ENCODE data around the gene STXBP5.
"Not testable (repeated sequence)": the region's sequence is repeated elsewhere in the genome, so short reads cannot be mapped to it uniquely, and the experiment has no call there.

STXBP5 gene

GRCh38 chr6:147248859-147249258 is 44.6 kb downstream of the STXBP5 start:
- no peak overlapping the region for H3K4me2 ChIP-seq (ENCODE audit: low read length)

GRCh38 chr6:147251072-147251471 is 46.9 kb downstream of the STXBP5 start:
- no peaks in the 10 kb centered on the region for H3K9me2 ChIP-seq (replicated peaks; ENCODE audit: control insufficient read depth, low read length)

More at GRCh38 chr6:147248859-147249258, 44.6 kb downstream of the STXBP5 start:
- no peaks in the 10 kb centered on the region for H3F3A ChIP-seq (ENCODE audit: control insufficient read depth, insufficient read depth)
- no peaks in the 10 kb centered on the region for H3K9me2 ChIP-seq (replicated peaks; ENCODE audit: control insufficient read depth, low read length)
- H3K27ac ChIP-seq (ENCODE audit: low read depth, low read length) = no peak overlapping the region
- peaks cover 6% of the 10 kb centered on the region; the same call in 1 of the 2 replicates for H3K36me3 ChIP-seq (ENCODE audit: control insufficient read depth, low read length)
- H3K4me1 ChIP-seq (ENCODE audit: control insufficient read depth, low read length) = no peaks in the 10 kb centered on the region
- no peaks in the 10 kb centered on the region for H3K79me2 ChIP-seq (ENCODE audit: control insufficient read depth, low read length)
- TF ChIP-seq CTCF (IDR thresholded peaks at IDR 0.05; ENCODE audit: low read depth, low read length, poor library complexity, severe bottlenecking) (no peak), EZH2phosphoT487 (IDR thresholded peaks at IDR 0.05; ENCODE audit: borderline replicate concordance, low read length) (no peak)
- no peaks in the 10 kb centered on the region for H3K27me3 ChIP-seq (ENCODE audit: control insufficient read depth, low read length)
- H3K4me3 ChIP-seq (ENCODE audit: low read length) = no peak overlapping the region
- H3K9me3 ChIP-seq (ENCODE audit: control insufficient read depth, insufficient read depth, low read length) = no peaks in the 10 kb centered on the region
- H4K20me1 ChIP-seq (ENCODE audit: control insufficient read depth, insufficient read depth, low read depth, low read length) = no peaks in the 10 kb centered on the region

GRCh38 chr6:147254929-147255473 is 50.8 kb downstream of the STXBP5 start:
- H3K79me2 ChIP-seq (ENCODE audit: control insufficient read depth, low read length); H4K20me1 ChIP-seq (ENCODE audit: control insufficient read depth, insufficient read depth, low read depth, low read length); H3K36me3 ChIP-seq (ENCODE audit: control insufficient read depth, low read length); H3K9me2 ChIP-seq (replicated peaks; ENCODE audit: control insufficient read depth, low read length); H3K4me1 ChIP-seq (ENCODE audit: control insufficient read depth, low read length); H3K9me3 ChIP-seq (ENCODE audit: control insufficient read depth, insufficient read depth, low read length); H3K4me3 ChIP-seq (ENCODE audit: low read length); H3K27me3 ChIP-seq (ENCODE audit: control insufficient read depth, low read length); H3K27ac ChIP-seq (ENCODE audit: low read depth, low read length); H3K4me2 ChIP-seq (ENCODE audit: low read length); H3F3A ChIP-seq (ENCODE audit: control insufficient read depth, insufficient read depth): not testable (repeated sequence)

More at GRCh38 chr6:147251072-147251471, 46.9 kb downstream of the STXBP5 start:
- no peak overlapping the region for H3K27ac ChIP-seq (ENCODE audit: low read depth, low read length)
- no peaks in the 10 kb centered on the region for H3F3A ChIP-seq (ENCODE audit: control insufficient read depth, insufficient read depth)
- H3K79me2 ChIP-seq (ENCODE audit: control insufficient read depth, low read length) = no peaks in the 10 kb centered on the region
- H3K27me3 ChIP-seq (ENCODE audit: control insufficient read depth, low read length) = no peaks in the 10 kb centered on the region
- H3K4me2 ChIP-seq (ENCODE audit: low read length) = no peak overlapping the region
- no peak overlapping the region for H3K4me3 ChIP-seq (ENCODE audit: low read length)
- no peaks in the 10 kb centered on the region for H3K9me3 ChIP-seq (ENCODE audit: control insufficient read depth, insufficient read depth, low read length)
- H3K36me3 ChIP-seq (ENCODE audit: control insufficient read depth, low read length) = peaks cover 6% of the 10 kb centered on the region; the same call in 1 of the 2 replicates
- H3K4me1 ChIP-seq (ENCODE audit: control insufficient read depth, low read length) = no peaks in the 10 kb centered on the region
- H4K20me1 ChIP-seq (ENCODE audit: control insufficient read depth, insufficient read depth, low read depth, low read length) = no peaks in the 10 kb centered on the region
- TF ChIP-seq CTCF (IDR thresholded peaks at IDR 0.05; ENCODE audit: low read depth, low read length, poor library complexity, severe bottlenecking) (no peak), EZH2phosphoT487 (IDR thresholded peaks at IDR 0.05; ENCODE audit: borderline replicate concordance, low read length) (no peak)

GRCh38 chr6:147255948-147256674 is 51.9 kb downstream of the STXBP5 start:
- no peaks in the 10 kb centered on the region for H3K9me3 ChIP-seq (ENCODE audit: control insufficient read depth, insufficient read depth, low read length)
- H3K4me3 ChIP-seq (ENCODE audit: low read length) = no peak overlapping the region
- no peaks in the 10 kb centered on the region for H3K27me3 ChIP-seq (ENCODE audit: control insufficient read depth, low read length)
- H3K9me2 ChIP-seq (replicated peaks; ENCODE audit: control insufficient read depth, low read length) = no peaks in the 10 kb centered on the region
- no peak for TF ChIP-seq CTCF (IDR thresholded peaks at IDR 0.05; ENCODE audit: low read depth, low read length, poor library complexity, severe bottlenecking)
- TF ChIP-seq EZH2phosphoT487 (IDR thresholded peaks at IDR 0.05; ENCODE audit: borderline replicate concordance, low read length) = no peak
- no peaks in the 10 kb centered on the region for H3K4me1 ChIP-seq (ENCODE audit: control insufficient read depth, low read length)
- no peaks in the 10 kb centered on the region for H3K79me2 ChIP-seq (ENCODE audit: control insufficient read depth, low read length)
- no peak overlapping the region for H3K4me2 ChIP-seq (ENCODE audit: low read length)
- no peaks in the 10 kb centered on the region for H4K20me1 ChIP-seq (ENCODE audit: control insufficient read depth, insufficient read depth, low read depth, low read length)
- no peaks in the 10 kb centered on the region for H3F3A ChIP-seq (ENCODE audit: control insufficient read depth, insufficient read depth)
- no peak overlapping the region for H3K27ac ChIP-seq (ENCODE audit: low read depth, low read length)
- H3K36me3 ChIP-seq (ENCODE audit: control insufficient read depth, low read length) = peaks cover 1% of the 10 kb centered on the region; the same call in 1 of the 2 replicates

Data from DOHH2 (cell line).